Activated B cell treated with CpG ODN at 0.5 μM for 24 hours (primary cell): ENCODE data around the gene ANKRD39. TPM values are rescaled to one million over a fixed set of nuclear protein-coding genes. Genes with fewer than 3 reads are reported as not detected.

Experiments
- ATAC-seq: fragments of 200-7000 bp; cut with Tn5 transposase; one replicate; pipeline ENCODE4 v1.10.0; 2021; ENCODE audit warnings: low read depth, mild to moderate bottlenecking, moderate library complexity
- CTCF ChIA-PET: fragments of 350-600 bp; sonication (Branson Sonifier 250); formaldehyde crosslinking; loops from one replicate; lab custom pipeline; 2021; ENCODE audit warnings: antibody characterized with exemption; lab: Charles Lee
- POLR2A ChIA-PET: fragments of 350-600 bp; sonication (Branson Sonifier 250); formaldehyde crosslinking; loops from one replicate; lab custom pipeline; 2021; ENCODE audit warnings: antibody characterized with exemption; lab: Charles Lee
- DNase-seq: peaks from one replicate; pipeline ENCODE4 v3.0.0; 2022
- H3K27ac Mint-ChIP-seq: one replicate; pipeline ENCODE4 v1.8.0; 2020; ENCODE audit warnings: mixed read lengths
- H3K27me3 Mint-ChIP-seq: one replicate; pipeline ENCODE4 v1.8.0; 2021; ENCODE audit warnings: mixed read lengths
- H3K36me3 Mint-ChIP-seq: one replicate; pipeline ENCODE4 v1.8.0; 2021; ENCODE audit warnings: low read depth, mixed read lengths
- H3K4me1 Mint-ChIP-seq: one replicate; pipeline ENCODE4 v1.8.0; 2021; ENCODE audit warnings: mixed read lengths
- H3K4me3 Mint-ChIP-seq: one replicate; pipeline ENCODE4 v1.8.0; 2020; ENCODE audit warnings: mild to moderate bottlenecking, mixed read lengths
- H3K9me3 Mint-ChIP-seq: one replicate; pipeline ENCODE4 v1.8.0; 2020; ENCODE audit warnings: mixed read lengths
- CTCF ChIP-seq: fragments of 200-600 bp; IDR thresholded peaks from one replicate; pipeline ENCODE4 v1.8.0; 2022; ENCODE audit warnings: antibody characterized with exemption, mild to moderate bottlenecking
- intact Hi-C: fragments of 100-400 bp; cut with micrococcal nuclease; formaldehyde crosslinking; loops from one replicate; pipeline ENCODE4 v1.15.1; 2024
- total RNA-seq: library from RNA; stranded (reverse); gene quantifications from 2 replicates; pipeline ENCODE4 v1.2.3, GENCODE V29; 2022

The ANKRD39 gene
- total RNA-seq, 1 donor from 2014 or later, result 12.7 TPM

GRCh38 chr2:96881349-96882195 is 23.8 kb upstream of the ANKRD39 start:
- no peak for TF ChIP-seq CTCF
- no peak for DNase-seq
- CTCF ChIA-PET, result no interaction called here
- H3K27ac Mint-ChIP-seq, result no peak overlapping the region
- H3K27me3 Mint-ChIP-seq, result peaks cover 7% of the 10 kb centered on the region
- H3K4me1 Mint-ChIP-seq, result peaks cover 2% of the 10 kb centered on the region
- POLR2A ChIA-PET, result no interaction called here
- H3K9me3 Mint-ChIP-seq, result no peaks in the 10 kb centered on the region
- no peak for ATAC-seq
- intact Hi-C loops, result no loop called here
- no peak overlapping the region for H3K4me3 Mint-ChIP-seq
- no peaks in the 10 kb centered on the region for H3K36me3 Mint-ChIP-seq

- ChIA-PET POLR2A (no interaction called here), CTCF (no interaction called here)
- no peak overlapping the region for H3K4me3 Mint-ChIP-seq
- H3K36me3 Mint-ChIP-seq, result no peaks in the 10 kb centered on the region
- H3K4me1 Mint-ChIP-seq, result no peaks in the 10 kb centered on the region
- H3K27me3 Mint-ChIP-seq, result peaks cover 7% of the 10 kb centered on the region
- no peak overlapping the region for H3K27ac Mint-ChIP-seq
- no peaks in the 10 kb centered on the region for H3K9me3 Mint-ChIP-seq
- ATAC-seq (no peak), DNase-seq (no peak)
- no peak for TF ChIP-seq CTCF
- intact Hi-C loops, result no loop called here
Observed at GRCh38 chr2:96880891-96881273, 23.1 kb upstream of the ANKRD39 start.

- no peak for TF ChIP-seq CTCF
- Mint-ChIP-seq H3K36me3 (no peaks in the 10 kb centered on the region), H3K27me3 (peaks cover 7% of the 10 kb centered on the region), H3K9me3 (no peaks in the 10 kb centered on the region), H3K27ac (no peak overlapping the region), H3K4me3 (no peak overlapping the region), H3K4me1 (peaks cover 6% of the 10 kb centered on the region)
- DNase-seq, result no peak
- no peak for ATAC-seq
- intact Hi-C loops, result no loop called here
- ChIA-PET POLR2A (no interaction called here), CTCF (no interaction called here)
Observed at GRCh38 chr2:96879545-96880040, 21.8 kb upstream of the ANKRD39 start.

GRCh38 chr2:96878796-96879544 is 21.2 kb upstream of the ANKRD39 start:
- ATAC-seq (no peak), DNase-seq (no peak)
- Mint-ChIP-seq H3K4me3 (no peak overlapping the region), H3K4me1 (peaks cover 12% of the 10 kb centered on the region), H3K27ac (no peak overlapping the region), H3K36me3 (no peaks in the 10 kb centered on the region), H3K9me3 (no peaks in the 10 kb centered on the region), H3K27me3 (peaks cover 7% of the 10 kb centered on the region)
- ChIA-PET POLR2A (no interaction called here), CTCF (no interaction called here)
- intact Hi-C loops, result no loop called here
- no peak for TF ChIP-seq CTCF

GRCh38 chr2:96878171-96878570 is 20.4 kb upstream of the ANKRD39 start:
- intact Hi-C loops, result no loop called here
- DNase-seq (no peak), ATAC-seq (no peak)
- Mint-ChIP-seq H3K36me3 (no peaks in the 10 kb centered on the region), H3K9me3 (no peaks in the 10 kb centered on the region), H3K4me1 (peaks cover 18% of the 10 kb centered on the region), H3K27me3 (peaks cover 7% of the 10 kb centered on the region), H3K27ac (no peak overlapping the region), H3K4me3 (no peak overlapping the region)
- POLR2A ChIA-PET, result no interaction called here
- no peak for TF ChIP-seq CTCF
- CTCF ChIA-PET, result no interaction called here
